Measurements from ENCODE around the gene THOP1. TPM values are rescaled to one million over a fixed set of nuclear protein-coding genes. Genes with fewer than 3 reads are reported as not detected.

THOP1 gene
- total and polyA plus RNA-seq, 7 donors = 23.2 to 97.0 (median 39.8) TPM

DNA sequence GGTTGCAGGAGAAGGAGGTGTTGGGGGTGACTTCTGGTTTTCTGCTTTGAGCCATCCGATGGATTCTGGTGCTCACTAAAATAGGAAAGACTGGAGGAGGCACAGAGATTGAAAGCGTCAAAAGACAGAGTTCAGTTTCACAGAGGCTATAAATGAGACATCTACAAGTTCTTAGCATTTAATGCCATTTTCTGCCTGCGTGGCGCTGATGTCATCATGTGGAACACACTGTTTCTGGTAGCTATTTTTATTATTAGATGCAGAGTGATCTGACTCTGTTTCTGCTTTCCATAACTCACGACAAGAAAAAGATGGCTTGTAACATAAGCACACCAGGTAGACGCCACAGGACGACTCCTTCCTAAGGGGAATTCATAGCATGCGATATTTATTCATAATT, 42.2 kb upstream of the THOP1 start:
- Histone ChIP-seq H3K27me3 (peaks cover 0 to 3% (median 0%) of the 10 kb centered on the region in 3 donors), H3K9me3 (no peaks in the 10 kb centered on the region), H3K4me1 (peaks cover 0 to 16% (median 15%) of the 10 kb centered on the region in 4 donors), H3K36me3 (no peaks in the 10 kb centered on the region), H3K4me3 (no peak overlapping the region), H3K27ac (no peak overlapping the region)
- DNase-seq = no peak
- 80 to 81% methylated on average over 8 of the region's 8 CpGs for WGBS, 2 donors
- intact Hi-C loops (cut with DNase I) = no loop called here
- TF ChIP-seq, protein P1, sequence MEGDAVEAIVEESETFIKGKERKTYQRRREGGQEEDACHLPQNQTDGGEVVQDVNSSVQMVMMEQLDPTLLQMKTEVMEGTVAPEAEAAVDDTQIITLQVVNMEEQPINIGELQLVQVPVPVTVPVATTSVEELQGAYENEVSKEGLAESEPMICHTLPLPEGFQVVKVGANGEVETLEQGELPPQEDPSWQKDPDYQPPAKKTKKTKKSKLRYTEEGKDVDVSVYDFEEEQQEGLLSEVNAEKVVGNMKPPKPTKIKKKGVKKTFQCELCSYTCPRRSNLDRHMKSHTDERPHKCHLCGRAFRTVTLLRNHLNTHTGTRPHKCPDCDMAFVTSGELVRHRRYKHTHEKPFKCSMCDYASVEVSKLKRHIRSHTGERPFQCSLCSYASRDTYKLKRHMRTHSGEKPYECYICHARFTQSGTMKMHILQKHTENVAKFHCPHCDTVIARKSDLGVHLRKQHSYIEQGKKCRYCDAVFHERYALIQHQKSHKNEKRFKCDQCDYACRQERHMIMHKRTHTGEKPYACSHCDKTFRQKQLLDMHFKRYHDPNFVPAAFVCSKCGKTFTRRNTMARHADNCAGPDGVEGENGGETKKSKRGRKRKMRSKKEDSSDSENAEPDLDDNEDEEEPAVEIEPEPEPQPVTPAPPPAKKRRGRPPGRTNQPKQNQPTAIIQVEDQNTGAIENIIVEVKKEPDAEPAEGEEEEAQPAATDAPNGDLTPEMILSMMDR (IDR thresholded peaks at IDR 0.05) = no peak
- TF ChIP-seq EP300 (IDR thresholded peaks at IDR 0.05) (no peak), POLR2AphosphoS5 (IDR thresholded peaks at IDR 0.05) (no peak), POLR2A (IDR thresholded peaks at IDR 0.05) (no peak)

DNA sequence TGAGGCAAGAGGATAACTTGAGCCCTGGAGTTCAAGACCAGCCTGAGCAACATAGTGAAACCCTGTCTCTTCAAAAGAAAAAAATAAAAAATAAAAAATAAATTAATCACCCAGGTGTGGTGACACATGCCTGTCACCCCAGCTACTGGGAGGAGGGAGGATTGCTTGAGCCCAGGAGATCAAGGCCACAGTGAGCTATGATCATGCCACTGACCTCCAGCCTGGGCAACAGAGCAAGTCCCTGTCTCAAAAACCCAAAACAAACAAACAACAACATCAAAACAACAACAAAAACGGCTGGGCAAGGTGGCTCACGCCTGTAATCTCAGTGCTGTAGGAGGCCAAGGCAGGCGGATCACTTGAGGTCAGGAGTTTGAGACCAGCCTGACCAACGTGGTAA, 41.2 kb upstream of the THOP1 start:
- no peak for TF ChIP-seq POLR2A (IDR thresholded peaks at IDR 0.05)
- TF ChIP-seq, protein P1 (IDR thresholded peaks at IDR 0.05) = no peak
- TF ChIP-seq POLR2AphosphoS5 (IDR thresholded peaks at IDR 0.05) = no peak
- no peak for TF ChIP-seq EP300 (IDR thresholded peaks at IDR 0.05)
- Histone ChIP-seq H3K27ac (no peak overlapping the region), H3K27me3 (peaks cover 0 to 3% (median 0%) of the 10 kb centered on the region in 3 donors), H3K36me3 (no peaks in the 10 kb centered on the region), H3K4me3 (no peak overlapping the region), H3K4me1 (peaks cover 0 to 8% (median 5%) of the 10 kb centered on the region in 4 donors), H3K9me3 (no peaks in the 10 kb centered on the region)
- intact Hi-C loops (cut with DNase I) = no loop called here
- 35 to 55% methylated on average over 4 of the region's 4 CpGs for WGBS, 2 donors
- no peak for DNase-seq

DNA sequence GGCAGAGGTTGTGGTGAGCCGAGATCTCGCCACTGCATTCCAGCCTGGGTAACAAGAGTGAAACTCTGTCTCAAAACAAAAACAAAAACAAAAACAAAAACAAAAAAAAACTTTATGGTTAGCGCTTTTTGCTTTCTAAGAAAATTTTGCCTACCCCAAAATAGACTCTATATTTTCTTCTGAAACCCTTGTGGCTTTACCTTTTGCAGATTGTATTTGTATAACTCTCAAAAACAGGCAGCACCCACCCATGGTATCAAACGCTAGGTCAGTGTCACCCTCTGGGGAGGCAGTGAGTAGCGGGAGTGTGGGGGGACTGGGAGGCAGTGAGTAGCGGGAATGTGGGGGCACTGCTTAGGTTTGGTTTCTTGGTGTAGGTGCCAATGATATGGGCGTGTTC, 38.0 kb upstream of the THOP1 start:
- Histone ChIP-seq H3K36me3 (no peaks in the 10 kb centered on the region), H3K27me3 (no peaks in the 10 kb centered on the region), H3K4me3 (no peak overlapping the region), H3K27ac (no peak overlapping the region), H3K4me1 (peaks cover 0 to 3% (median 0%) of the 10 kb centered on the region in 4 donors), H3K9me3 (no peaks in the 10 kb centered on the region)
- TF ChIP-seq POLR2A (IDR thresholded peaks at IDR 0.05) = no peak
- TF ChIP-seq POLR2AphosphoS5 (IDR thresholded peaks at IDR 0.05) = no peak
- TF ChIP-seq, protein P1 (IDR thresholded peaks at IDR 0.05) = no peak
- TF ChIP-seq EP300 (IDR thresholded peaks at IDR 0.05) = no peak
- WGBS, 2 donors = 76 to 80% methylated on average over 7 of the region's 7 CpGs
- intact Hi-C loops (cut with DNase I) = no loop called here
- DNase-seq = no peak

DNA sequence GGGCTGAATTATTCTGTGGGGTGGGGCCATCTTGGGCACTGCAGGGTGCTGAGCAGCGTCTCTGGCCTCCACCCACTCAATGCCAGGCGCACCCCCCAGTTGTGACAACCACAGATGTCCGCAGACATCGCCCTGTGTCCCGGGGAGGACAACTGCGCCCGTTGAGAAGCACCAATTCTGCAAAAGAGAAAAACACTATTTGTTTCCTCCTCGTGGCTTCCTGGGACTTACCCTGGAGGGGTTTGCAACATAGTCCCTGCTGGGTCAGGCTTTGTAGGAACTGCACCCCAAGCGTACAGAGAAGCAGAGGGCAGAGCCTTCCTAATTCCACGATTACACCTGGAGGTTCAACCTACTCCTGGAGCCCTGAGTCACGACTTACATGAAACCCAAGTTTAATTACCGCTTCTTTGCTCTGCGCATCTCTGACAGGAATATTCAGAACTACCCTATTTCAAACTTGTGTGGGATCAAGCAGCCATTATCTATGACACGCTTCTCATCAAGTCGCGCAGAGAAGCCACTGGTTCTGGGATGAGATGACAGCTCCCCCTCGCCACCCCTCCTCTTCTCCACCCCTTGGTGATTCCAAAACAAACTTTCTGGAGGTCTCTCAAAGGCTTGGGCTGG, 34.4 kb upstream of the THOP1 start:
- H3K27me3 ChIP-seq = no peaks in the 10 kb centered on the region
- no peak for DNase-seq
- H3K9me3 ChIP-seq = no peaks in the 10 kb centered on the region
- H3K36me3 ChIP-seq = peaks cover 9 to 16% (median 13%) of the 10 kb centered on the region in 4 donors
- peaks cover 0 to 3% (median 0%) of the 10 kb centered on the region in 4 donors for H3K4me1 ChIP-seq
- TF ChIP-seq, protein P1 (IDR thresholded peaks at IDR 0.05) = no peak
- TF ChIP-seq EP300 (IDR thresholded peaks at IDR 0.05) (no peak), POLR2A (IDR thresholded peaks at IDR 0.05) (no peak), POLR2AphosphoS5 (IDR thresholded peaks at IDR 0.05) (no peak)
- intact Hi-C loops (cut with DNase I) = no loop called here
- H3K4me3 ChIP-seq = no peak overlapping the region
- no peak overlapping the region for H3K27ac ChIP-seq
- WGBS, 2 donors = 76% methylated on average over 17 of the region's 17 CpGs

DNA sequence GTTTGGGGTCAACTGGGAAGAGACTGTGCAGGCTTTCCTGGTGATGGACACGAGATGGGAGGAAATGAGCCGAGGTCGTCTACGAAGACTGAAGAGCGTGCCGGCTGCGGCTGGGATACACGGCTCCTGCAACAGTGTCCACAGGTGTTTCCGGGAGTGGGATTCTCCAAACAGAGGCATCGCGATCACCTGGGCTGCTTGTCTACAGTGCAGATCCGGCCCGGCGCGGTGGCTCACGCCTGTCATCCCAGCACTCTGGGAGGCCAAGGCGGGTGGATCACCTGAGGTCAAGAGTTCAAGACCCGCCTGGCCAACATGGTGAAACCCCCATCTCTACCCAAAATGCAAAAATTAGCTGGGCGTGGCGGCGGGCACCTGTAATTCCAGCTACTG, 33.9 kb upstream of the THOP1 start:
- Histone ChIP-seq H3K4me1 (peaks cover 0 to 3% (median 0%) of the 10 kb centered on the region in 4 donors), H3K27ac (no peak overlapping the region), H3K4me3 (no peak overlapping the region), H3K27me3 (no peaks in the 10 kb centered on the region), H3K36me3 (peaks cover 13 to 22% (median 16%) of the 10 kb centered on the region in 4 donors), H3K9me3 (no peaks in the 10 kb centered on the region)
- 90 to 91% methylated on average over 21 of the region's 21 CpGs for WGBS, 2 donors
- DNase-seq = no peak
- intact Hi-C loops (cut with DNase I) = no loop called here
- TF ChIP-seq, protein P1 (IDR thresholded peaks at IDR 0.05) = no peak
- TF ChIP-seq POLR2AphosphoS5 (IDR thresholded peaks at IDR 0.05) = no peak
- TF ChIP-seq POLR2A (IDR thresholded peaks at IDR 0.05) = no peak
- no peak for TF ChIP-seq EP300 (IDR thresholded peaks at IDR 0.05)
